ENCODE results near the gene HDLBP.

The HDLBP gene

GRCh38 chr2:241241669-241242068 lies 73.8 kb downstream of the HDLBP start:
- no peak overlapping the region for H3K27ac ChIP-seq
- TF ChIP-seq CTCF (conservative IDR thresholded peaks at IDR 0.05): no peak
- TF ChIP-seq ZFX (IDR thresholded peaks at IDR 0.05): no peak

- no peak for TF ChIP-seq ZFX (IDR thresholded peaks at IDR 0.05)
- TF ChIP-seq CTCF (conservative IDR thresholded peaks at IDR 0.05): no peak
- no peak overlapping the region for H3K27ac ChIP-seq
These were observed 75.0 kb downstream of the HDLBP start for GRCh38 chr2:241240320-241241004.

GRCh38 chr2:241239552-241240202 lies 75.8 kb downstream of the HDLBP start:
- H3K27ac ChIP-seq: no peak overlapping the region
- TF ChIP-seq CTCF (conservative IDR thresholded peaks at IDR 0.05) (no peak), ZFX (IDR thresholded peaks at IDR 0.05) (no peak)

- TF ChIP-seq CTCF (conservative IDR thresholded peaks at IDR 0.05) (no peak), ZFX (IDR thresholded peaks at IDR 0.05) (no peak)
- no peak overlapping the region for H3K27ac ChIP-seq
These were observed 76.7 kb downstream of the HDLBP start for GRCh38 chr2:241238693-241239198.

- TF ChIP-seq CTCF (conservative IDR thresholded peaks at IDR 0.05): no peak
- TF ChIP-seq ZFX (IDR thresholded peaks at IDR 0.05): no peak
These were observed 77.5 kb downstream of the HDLBP start for GRCh38 chr2:241237949-241238371.

GRCh38 chr2:241237047-241237446 lies 78.4 kb downstream of the HDLBP start:
- TF ChIP-seq CTCF (conservative IDR thresholded peaks at IDR 0.05) (no peak), ZFX (IDR thresholded peaks at IDR 0.05) (no peak)
- no peak overlapping the region for H3K27ac ChIP-seq

More at GRCh38 chr2:241237949-241238371, 77.5 kb downstream of the HDLBP start:
- H3K27ac ChIP-seq: no peak overlapping the region

GRCh38 chr2:241235859-241236593 lies 79.4 kb downstream of the HDLBP start:
- H3K27ac ChIP-seq: no peak overlapping the region
- TF ChIP-seq CTCF (conservative IDR thresholded peaks at IDR 0.05) (no peak), ZFX (IDR thresholded peaks at IDR 0.05) (no peak)

Data from C4-2B (cell line).